Hippocampal formation (tissue), 2 donors: Measurements from ENCODE around the gene GALR2.
"Not testable (repeated sequence)": the region's sequence is repeated elsewhere in the genome, so short reads cannot be mapped to it uniquely, and the experiment has no call there.

Experiments used
- DNase-seq, 2 donors: peaks; one replicate each; lab custom pipeline; 2025; lab: John Stamatoyannopoulos, UW

The GALR2 gene

GRCh38 chr17:76049836-76050537, 24.6 kb upstream of the GALR2 start:
- no peak for DNase-seq

DNA sequence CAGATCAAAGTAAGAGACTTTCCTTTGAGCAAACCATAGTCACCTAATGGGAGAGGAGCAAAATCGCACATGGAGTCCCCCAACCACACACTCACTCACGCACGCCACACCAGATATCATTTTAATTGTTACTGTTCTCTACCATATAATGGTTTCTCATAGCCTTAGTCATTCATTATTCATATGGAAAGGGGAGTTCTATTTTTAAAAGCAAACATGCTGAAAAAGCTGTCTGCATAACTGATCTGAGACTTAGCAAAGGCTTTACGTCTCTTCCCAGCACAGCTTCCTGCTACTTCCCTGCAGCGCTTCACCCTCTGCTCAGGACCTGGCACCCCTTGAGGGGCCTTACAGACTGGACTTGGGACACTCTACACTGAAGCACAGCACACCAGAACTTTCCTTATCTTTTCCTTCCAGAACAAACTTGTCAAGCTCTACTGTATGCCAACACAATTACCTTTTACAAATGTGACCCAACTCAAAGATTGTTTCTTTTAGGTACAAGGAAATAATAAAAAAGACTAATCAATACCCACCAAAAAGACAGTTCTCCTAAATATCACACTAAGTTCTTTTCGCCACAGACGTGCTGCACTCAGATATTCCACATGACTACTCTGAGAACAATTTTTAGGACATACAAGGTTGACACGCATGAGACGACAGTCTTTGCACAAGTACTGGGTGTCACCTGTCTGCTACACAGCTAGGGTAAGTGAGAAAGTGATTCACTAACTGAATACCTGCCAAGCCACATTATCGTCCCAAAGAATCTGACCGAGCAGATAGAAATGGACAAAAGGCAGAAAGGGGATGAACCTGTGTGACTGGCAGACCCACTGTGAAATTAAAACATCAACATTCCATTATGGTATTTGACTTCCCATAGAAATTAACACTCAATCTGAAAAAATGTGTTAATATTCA, 23.8 kb upstream of the GALR2 start:
- no peak for DNase-seq

GRCh38 chr17:76051561-76051960, 23.0 kb upstream of the GALR2 start:
- DNase-seq = no peak

DNA sequence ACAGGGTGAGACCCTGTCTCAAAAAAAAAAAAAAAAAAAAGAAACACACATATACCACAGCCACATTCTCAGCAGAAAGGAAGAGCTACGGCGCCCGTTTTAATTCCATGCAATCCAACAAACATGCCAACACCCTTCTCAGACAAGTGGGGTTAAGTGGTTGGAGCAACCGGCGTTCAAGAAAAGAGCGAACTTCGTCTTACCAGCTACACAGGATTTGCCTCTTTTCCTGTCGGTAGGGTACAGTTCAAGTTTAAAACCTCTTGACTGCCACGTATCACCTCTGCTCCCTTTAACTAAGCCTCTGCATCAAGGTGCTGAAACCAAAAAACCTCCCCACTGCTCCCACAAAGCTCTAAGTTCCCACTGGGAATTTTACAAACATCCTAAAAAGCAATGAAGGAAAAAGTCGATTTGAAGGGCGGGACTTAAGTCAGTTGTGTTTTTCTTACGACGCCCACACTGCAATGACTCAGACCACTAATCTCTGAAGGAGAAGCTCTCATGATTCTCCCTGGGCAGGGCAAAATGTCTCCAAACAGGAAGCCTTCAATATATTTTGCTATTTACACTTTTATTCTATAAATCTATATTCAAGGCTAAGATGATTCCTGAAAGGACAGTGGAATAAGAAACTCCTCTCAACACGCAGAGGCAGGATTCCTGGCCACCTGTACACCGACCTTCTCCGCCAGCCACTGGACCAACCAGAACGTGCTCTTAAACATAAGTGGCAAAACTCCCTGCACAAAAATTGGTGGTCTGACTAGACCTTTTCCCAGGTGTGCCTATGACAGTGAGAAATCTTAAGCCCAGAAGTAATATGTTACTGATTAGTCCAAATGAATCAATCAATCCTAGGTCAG, 21.1 kb upstream of the GALR2 start:
- DNase-seq = no peak

DNA sequence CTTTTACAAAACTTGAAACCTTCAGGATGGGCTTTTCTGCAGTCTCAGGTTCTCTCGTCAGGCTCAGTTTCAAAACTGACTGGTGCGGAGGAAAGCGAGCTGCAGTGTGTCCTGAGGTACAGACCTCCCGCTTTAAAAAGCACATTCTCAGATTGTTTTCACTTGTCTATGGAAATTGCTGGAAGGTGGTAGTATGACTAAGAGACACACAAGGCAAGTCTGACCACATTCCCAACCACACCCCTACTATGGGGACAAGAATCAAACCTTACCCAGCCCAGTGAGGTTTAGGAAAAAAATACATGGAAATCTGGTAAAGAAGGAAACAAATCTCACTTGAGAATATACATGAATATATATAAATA, 20.5 kb upstream of the GALR2 start:
- no peak for DNase-seq

DNA sequence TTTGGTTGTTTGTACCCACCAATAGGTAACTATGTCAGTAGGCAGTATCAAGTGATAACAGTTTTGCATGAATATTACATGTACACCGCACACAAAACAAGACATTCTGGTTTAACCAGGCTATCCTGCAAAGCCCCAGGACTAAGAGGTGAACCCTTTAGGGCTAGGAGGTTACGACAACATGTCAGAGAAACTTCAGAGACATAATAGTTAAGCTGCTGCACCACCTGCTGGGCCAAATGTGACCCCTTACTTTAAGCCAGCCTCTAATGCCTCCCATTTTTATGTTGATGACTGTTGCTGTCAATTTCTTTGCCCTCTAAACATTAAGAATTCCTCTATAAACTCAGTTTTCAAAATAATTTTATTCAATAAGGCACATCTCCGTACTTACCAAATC, 17.7 kb upstream of the GALR2 start:
- DNase-seq = no peak

- not testable (repeated sequence) for DNase-seq
These were observed 16.3 kb upstream of the GALR2 start for GRCh38 chr17:76058264-76058663.

DNA sequence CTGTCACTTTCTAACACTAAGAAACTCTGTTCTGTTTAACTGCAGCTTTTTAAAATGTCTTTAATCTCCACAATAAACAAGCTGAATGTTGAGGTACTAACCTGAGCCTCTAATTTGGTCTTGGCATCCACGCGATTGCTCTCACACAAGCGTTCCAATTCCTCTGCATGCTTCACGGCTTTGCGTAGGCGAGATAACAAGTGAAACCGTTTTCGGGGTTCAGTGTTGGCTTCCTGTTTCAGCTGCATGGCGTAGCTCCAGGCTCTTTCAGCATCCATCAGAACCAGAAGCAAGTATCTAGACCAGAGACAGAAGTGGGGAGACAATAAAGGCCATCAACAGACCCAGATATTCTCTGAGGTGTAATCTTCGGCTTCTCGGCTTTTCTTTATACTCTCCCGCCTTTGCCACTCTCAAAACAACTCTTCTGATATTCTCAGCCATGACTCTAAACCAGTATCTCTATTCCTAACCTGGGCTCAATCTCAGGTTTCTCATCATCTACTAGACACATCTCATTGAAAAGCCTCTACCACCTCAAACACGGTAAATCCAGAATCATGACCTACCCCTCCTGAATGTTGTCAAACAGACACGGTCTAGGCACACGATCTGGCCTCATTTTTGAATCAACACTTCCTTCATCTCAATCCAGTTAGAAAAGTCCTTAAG, 10.6 kb upstream of the GALR2 start:
- no peak for DNase-seq

GRCh38 chr17:76065775-76066174, 8.8 kb upstream of the GALR2 start:
- no peak for DNase-seq

DNA sequence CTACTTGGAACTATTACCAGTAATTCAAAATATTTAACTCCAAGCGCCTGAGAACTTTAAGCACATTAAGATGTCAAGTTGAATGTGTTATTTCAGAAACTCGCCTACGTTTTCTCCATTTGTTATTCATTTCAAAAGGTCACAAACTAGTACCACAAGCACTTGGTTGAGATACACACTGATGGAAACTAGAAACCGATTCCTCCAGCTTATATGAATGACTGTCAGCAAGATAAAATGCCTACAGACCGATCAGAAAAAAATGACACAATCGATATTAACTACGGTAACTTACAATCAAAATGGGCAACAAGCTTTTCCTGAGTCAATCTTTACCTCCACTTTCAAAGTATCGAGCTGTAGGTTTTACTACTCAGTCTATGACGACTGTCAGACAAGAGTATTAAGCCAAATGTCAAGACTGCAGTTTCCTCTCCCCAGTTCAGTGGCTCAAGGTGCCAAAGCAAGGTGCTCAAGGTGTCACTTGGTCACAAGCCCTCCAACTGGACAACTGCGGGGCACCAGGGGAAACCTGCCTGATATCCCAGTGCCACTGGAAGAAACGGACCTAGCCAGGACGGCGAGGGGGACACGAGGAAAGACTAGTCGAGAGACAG, 2.9 kb upstream of the GALR2 start:
- DNase-seq = no peak

DNA sequence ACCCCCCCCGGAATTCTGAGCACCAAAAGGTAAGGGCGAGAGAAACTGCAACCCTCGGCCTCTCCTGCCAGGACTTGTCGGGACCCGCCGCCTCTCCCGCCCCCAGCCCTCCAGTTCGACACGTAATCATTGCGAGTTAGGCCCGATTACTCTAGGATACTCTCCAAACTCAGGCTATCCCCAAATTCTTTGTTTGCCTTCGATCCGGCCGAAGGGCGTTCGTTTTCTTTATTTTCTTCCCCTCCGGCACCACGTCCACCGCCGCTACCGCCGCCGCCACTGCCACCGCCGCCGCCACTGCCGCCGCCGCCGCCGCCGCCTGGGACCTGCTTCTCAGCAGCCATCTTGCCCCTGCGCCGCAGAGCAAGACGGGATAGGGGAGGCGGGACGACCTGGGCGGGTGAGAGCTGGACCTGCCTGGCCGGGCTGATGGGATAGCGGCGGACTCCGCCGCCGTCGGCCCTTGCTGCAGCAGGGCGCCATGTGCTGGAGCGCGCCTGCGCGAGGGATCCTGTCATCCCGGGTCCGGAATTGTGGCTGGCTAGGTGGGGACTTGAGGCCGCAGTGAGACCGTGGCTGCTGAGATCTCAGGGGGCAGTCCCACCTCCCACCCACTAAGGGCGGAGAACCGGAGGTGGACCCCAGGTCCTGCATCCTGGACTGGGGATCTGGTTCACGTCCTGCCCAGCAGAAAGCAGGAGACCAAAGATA, 2.3 kb upstream of the GALR2 start, which contains the start of gene SRP68:
Gene SRP68 (minus strand): TSS at position 370 of the 711 bp plus-strand sequence. CDS start 26 bp downstream, at position 344.
- DNase-seq = peak; percentile 87 to 92

GRCh38 chr17:76075364-76076145, 974 bp downstream of the GALR2 start:
- no peak for DNase-seq

- no peak for DNase-seq
These were observed 1.7 kb downstream of the GALR2 start for GRCh38 chr17:76076146-76076764.

GRCh38 chr17:76076765-76077583, 2.4 kb downstream of the GALR2 start:
- DNase-seq = no peak

- no peak for DNase-seq
These were observed 3.1 kb downstream of the GALR2 start for GRCh38 chr17:76077584-76078110.

GRCh38 chr17:76078370-76078769, 3.8 kb downstream of the GALR2 start:
- DNase-seq = not testable (repeated sequence)

- no peak for DNase-seq
These were observed 4.4 kb downstream of the GALR2 start, which contains the start of gene ZACN for GRCh38 chr17:76078860-76079534. ZACN (plus strand) TSS chr17:76079182; CDS start chr17:76079265, 83 bp downstream.
